ENCODE results near the gene C4orf54. TPM values are rescaled to one million over a fixed set of nuclear protein-coding genes. Genes with fewer than 3 reads are reported as not detected.

Gene C4orf54
- total RNA-seq, 1 experiment from 2014 or later: not detected

DNA sequence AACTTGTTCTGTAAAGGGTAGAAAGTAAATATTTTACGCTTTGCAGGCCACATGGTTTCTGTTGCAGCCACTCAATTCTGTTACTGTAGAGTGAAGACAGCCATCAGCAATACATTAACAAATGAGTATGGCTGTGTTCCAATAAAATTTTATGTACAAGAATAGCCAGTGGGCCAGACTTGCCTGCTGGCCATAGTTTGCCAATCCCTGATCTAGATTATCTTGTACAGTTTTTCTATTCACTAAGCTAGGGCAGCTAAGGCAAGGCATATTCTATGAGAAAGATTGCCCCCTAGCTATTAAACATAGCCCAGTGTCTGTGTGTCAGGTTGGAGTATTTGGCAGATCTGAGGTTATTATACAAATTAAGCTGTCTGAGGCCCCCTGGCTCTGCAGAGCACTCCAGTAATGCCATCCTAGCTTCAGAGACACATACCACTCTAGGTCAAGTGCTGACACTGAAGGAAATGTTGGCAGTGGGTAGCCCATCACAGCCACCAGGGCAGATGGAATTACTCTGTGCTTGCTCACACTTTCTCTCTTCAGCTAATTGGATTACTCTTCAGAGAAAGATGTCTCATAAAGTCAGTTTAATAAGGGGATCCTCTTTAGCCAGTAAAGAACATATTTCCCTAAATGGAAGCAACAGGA is 42.3 kb downstream of the C4orf54 start:
- H3K14ac ChIP-seq (ENCODE audit: insufficient read depth, low read length): no peak overlapping the region
- no peak overlapping the region for H2AFZ ChIP-seq (ENCODE audit: low read length)
- no peak overlapping the region for H3K23ac ChIP-seq (ENCODE audit: insufficient read length, low read depth, low read length)
- H4K8ac ChIP-seq (replicated peaks; ENCODE audit: insufficient read length, low read depth, low read length): no peak overlapping the region
- no peak overlapping the region for H3K27ac ChIP-seq (ENCODE audit: insufficient read length, low read depth, low read length)
- H3K4ac ChIP-seq (ENCODE audit: low read depth, low read length): no peak overlapping the region
- no peak overlapping the region for H2BK5ac ChIP-seq (ENCODE audit: insufficient read length, low read length)
- H2BK15ac ChIP-seq (ENCODE audit: low read depth, low read length): no peak overlapping the region
- no peak overlapping the region for H4K5ac ChIP-seq (ENCODE audit: insufficient read length, low read depth, low read length)
- H3K23me2 ChIP-seq (ENCODE audit: insufficient read length, low read depth, low read length, poor library complexity, severe bottlenecking): no peaks in the 10 kb centered on the region
- H2BK120ac ChIP-seq (ENCODE audit: low read depth, low read length, poor library complexity, severe bottlenecking): no peak overlapping the region
- no peak overlapping the region for H3T11ph ChIP-seq (ENCODE audit: low read length)
- H3K9ac ChIP-seq (ENCODE audit: extremely low read depth, insufficient read length, low read length): no peak overlapping the region
- no peak overlapping the region for H3K4me3 Mint-ChIP-seq
- no peaks in the 10 kb centered on the region for H3K27me3 ChIP-seq (ENCODE audit: insufficient read depth, low read length)
- H3K4me2 ChIP-seq (ENCODE audit: insufficient read depth, insufficient read length, low read length): no peak overlapping the region
- no CpG with 5 or more reads among the region's 1 CpG for WGBS (ENCODE audit: extremely low coverage, insufficient read length, low lambda C conversion rate)
- H3K36me3 Mint-ChIP-seq (ENCODE audit: insufficient read depth in 1 of 3, low read depth in 3 of 3): no peaks in the 10 kb centered on the region
- no peaks in the 10 kb centered on the region for H3K9me3 Mint-ChIP-seq
- DNase-seq: no peak
- no peaks in the 10 kb centered on the region for H3K79me2 ChIP-seq (ENCODE audit: insufficient read depth, low read length)
- no peak overlapping the region for H2BK12ac ChIP-seq (ENCODE audit: insufficient read length, low read depth, low read length)
- no peak overlapping the region for H2BK20ac ChIP-seq (ENCODE audit: low read depth, low read length, poor library complexity, severe bottlenecking)
- no peak overlapping the region; a peak in 1 of 7 replicates for H3K27ac Mint-ChIP-seq
- no peaks in the 10 kb centered on the region; a peak in 1 of 4 replicates for H3K4me1 Mint-ChIP-seq
- TF ChIP-seq, protein P1, sequence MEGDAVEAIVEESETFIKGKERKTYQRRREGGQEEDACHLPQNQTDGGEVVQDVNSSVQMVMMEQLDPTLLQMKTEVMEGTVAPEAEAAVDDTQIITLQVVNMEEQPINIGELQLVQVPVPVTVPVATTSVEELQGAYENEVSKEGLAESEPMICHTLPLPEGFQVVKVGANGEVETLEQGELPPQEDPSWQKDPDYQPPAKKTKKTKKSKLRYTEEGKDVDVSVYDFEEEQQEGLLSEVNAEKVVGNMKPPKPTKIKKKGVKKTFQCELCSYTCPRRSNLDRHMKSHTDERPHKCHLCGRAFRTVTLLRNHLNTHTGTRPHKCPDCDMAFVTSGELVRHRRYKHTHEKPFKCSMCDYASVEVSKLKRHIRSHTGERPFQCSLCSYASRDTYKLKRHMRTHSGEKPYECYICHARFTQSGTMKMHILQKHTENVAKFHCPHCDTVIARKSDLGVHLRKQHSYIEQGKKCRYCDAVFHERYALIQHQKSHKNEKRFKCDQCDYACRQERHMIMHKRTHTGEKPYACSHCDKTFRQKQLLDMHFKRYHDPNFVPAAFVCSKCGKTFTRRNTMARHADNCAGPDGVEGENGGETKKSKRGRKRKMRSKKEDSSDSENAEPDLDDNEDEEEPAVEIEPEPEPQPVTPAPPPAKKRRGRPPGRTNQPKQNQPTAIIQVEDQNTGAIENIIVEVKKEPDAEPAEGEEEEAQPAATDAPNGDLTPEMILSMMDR (conservative IDR thresholded peaks at IDR 0.05): no peak
- H3K79me1 ChIP-seq (ENCODE audit: insufficient read depth, low read depth, low read length, poor library complexity, severe bottlenecking): no peaks in the 10 kb centered on the region
- H3K4me1 ChIP-seq (ENCODE audit: insufficient read depth, low read length): no peaks in the 10 kb centered on the region
- no peaks in the 10 kb centered on the region for H3K27me3 Mint-ChIP-seq (ENCODE audit: low read depth)
- no peak overlapping the region for H3K18ac ChIP-seq (ENCODE audit: insufficient read length, low read depth, low read length)
- H2AK5ac ChIP-seq (ENCODE audit: insufficient read length, low read length): no peak overlapping the region
- H3K56ac ChIP-seq (ENCODE audit: insufficient read length, low read depth, low read length): no peak overlapping the region
- H4K91ac ChIP-seq (ENCODE audit: insufficient read length, low read depth, low read length): no peak overlapping the region
- no peaks in the 10 kb centered on the region for H4K20me1 ChIP-seq (ENCODE audit: control insufficient read depth, insufficient read depth, insufficient read length)
- H3K9me3 ChIP-seq (ENCODE audit: control insufficient read depth, low read depth, low read length): no peaks in the 10 kb centered on the region

Measured in H9 (cell line).